Cardiac muscle cell (in vitro differentiated cells and primary cell): Measurements from ENCODE around the gene TOX2. TPM values are rescaled to one million over a fixed set of nuclear protein-coding genes. Genes with fewer than 3 reads are reported as not detected.

Experiments
- DNase-seq, 2 donors: peaks; one replicate each; pipeline versions ENCODE4 v3.0.0 to v3.0.0-alpha.2; 2010 to 2017; ENCODE audit warnings: low read depth in 1 of 2, low spot score in 1 of 2
- H3K27ac ChIP-seq: fragments of 200-600 bp; sonication (generic); 2 replicates; pipeline ENCODE4 v1.5.1; 2016
- H3K27me3 ChIP-seq: fragments of 200-600 bp; sonication (generic); 2 replicates; pipeline ENCODE4 v1.6.0; 2016; ENCODE audit warnings: control low read depth
- H3K36me3 ChIP-seq: fragments of 200-600 bp; sonication (generic); 2 replicates; pipeline ENCODE4 v1.5.1; 2016; ENCODE audit warnings: control low read depth
- H3K4me1 ChIP-seq: fragments of 200-600 bp; sonication (generic); 2 replicates; pipeline ENCODE4 v1.8.1; 2017; ENCODE audit warnings: low read depth, mild to moderate bottlenecking, mixed run types
- H3K4me3 ChIP-seq: fragments of 200-600 bp; sonication (generic); 2 replicates; pipeline ENCODE4 v1.5.1; 2016; ENCODE audit warnings: mild to moderate bottlenecking
- H3K9me3 ChIP-seq: fragments of 200-600 bp; sonication (generic); 2 replicates; pipeline ENCODE4 v1.5.1; 2017; ENCODE audit warnings: low read depth, mild to moderate bottlenecking, control low read depth
- polyA plus RNA-seq: library from polyadenylated mRNA; unstranded; fragments of >200 nt; fragmentation: Nextera tagmentation; extraction: Ambion mirVana; gene quantifications from 2 replicates; pipeline ENCODE4 v1.2.1, GENCODE V29; 2016
- total RNA-seq: library from RNA; depleted of rRNA; stranded (reverse); fragments of >200 nt; gene quantifications from 2 replicates; pipeline ENCODE4 v1.2.3, GENCODE V29; 2016
- TF ChIP-seq, protein P1 (sequence below): IDR thresholded peaks from 2 replicates; pipeline ENCODE4 v1.5.1; 2012; ENCODE audit warnings: low read depth, mild to moderate bottlenecking, low read length

Gene TOX2
- total and polyA plus RNA-seq, 2 experiments from 2014 or later: 0.09 to 0.32 TPM

DNA sequence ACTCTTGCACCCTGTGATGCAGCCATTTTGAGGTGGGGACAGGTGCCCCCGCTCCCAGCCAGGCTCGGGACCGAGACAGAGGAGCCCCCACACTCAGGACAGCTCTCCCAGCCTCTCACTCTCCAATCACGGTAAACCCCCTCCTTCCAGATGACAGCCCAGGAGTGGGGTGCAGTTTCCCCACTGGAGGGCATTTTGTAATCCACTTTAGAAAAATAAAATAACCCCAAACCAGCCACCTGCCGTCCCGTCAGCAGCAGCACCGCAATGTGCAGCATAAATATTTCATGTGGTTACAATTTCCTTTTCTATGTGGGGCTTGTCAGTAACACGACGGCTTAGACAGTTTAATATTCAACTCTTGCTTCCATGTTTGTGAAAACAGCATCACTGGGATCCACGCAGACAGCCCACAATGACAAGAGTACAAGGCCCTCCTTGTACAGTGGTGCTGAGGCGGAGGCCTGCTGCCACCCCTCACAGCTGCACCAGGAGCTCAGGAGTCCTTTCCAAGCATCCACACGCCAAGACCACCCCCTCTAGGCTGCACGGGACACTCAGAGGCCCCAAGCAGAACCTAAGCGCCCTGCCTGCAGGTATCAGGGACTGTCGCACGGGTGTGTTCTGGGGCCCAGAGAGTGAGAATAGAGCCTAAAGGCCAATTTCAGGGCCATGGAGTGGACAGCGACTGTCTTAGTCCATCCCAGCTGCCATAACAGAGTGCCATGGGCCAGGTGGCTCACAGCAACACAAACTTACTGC, 155.7 kb downstream of the TOX2 start:
- DNase-seq: no peak
- no peaks in the 10 kb centered on the region for H3K27me3 ChIP-seq
- TF ChIP-seq, protein P1, sequence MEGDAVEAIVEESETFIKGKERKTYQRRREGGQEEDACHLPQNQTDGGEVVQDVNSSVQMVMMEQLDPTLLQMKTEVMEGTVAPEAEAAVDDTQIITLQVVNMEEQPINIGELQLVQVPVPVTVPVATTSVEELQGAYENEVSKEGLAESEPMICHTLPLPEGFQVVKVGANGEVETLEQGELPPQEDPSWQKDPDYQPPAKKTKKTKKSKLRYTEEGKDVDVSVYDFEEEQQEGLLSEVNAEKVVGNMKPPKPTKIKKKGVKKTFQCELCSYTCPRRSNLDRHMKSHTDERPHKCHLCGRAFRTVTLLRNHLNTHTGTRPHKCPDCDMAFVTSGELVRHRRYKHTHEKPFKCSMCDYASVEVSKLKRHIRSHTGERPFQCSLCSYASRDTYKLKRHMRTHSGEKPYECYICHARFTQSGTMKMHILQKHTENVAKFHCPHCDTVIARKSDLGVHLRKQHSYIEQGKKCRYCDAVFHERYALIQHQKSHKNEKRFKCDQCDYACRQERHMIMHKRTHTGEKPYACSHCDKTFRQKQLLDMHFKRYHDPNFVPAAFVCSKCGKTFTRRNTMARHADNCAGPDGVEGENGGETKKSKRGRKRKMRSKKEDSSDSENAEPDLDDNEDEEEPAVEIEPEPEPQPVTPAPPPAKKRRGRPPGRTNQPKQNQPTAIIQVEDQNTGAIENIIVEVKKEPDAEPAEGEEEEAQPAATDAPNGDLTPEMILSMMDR: no peak

GRCh38 chr20:44071057-44071456, 156.4 kb downstream of the TOX2 start:
- TF ChIP-seq, protein P1: no peak
- H3K27ac ChIP-seq: no peak overlapping the region

More for the DNA sequence above, 155.7 kb downstream of the TOX2 start:
- Histone ChIP-seq H3K9me3 (no peaks in the 10 kb centered on the region), H3K27ac (no peak overlapping the region), H3K36me3 (no peaks in the 10 kb centered on the region), H3K4me1 (no peaks in the 10 kb centered on the region), H3K4me3 (no peak overlapping the region)

GRCh38 chr20:44071526-44072111, 157.0 kb downstream of the TOX2 start:
- no peak overlapping the region for H3K4me3 ChIP-seq
- H3K27me3 ChIP-seq: no peaks in the 10 kb centered on the region
- H3K36me3 ChIP-seq: no peaks in the 10 kb centered on the region
- DNase-seq: no peak
- no peaks in the 10 kb centered on the region for H3K9me3 ChIP-seq
- H3K4me1 ChIP-seq: no peaks in the 10 kb centered on the region
- H3K27ac ChIP-seq: no peak overlapping the region
- TF ChIP-seq, protein P1: no peak

More at GRCh38 chr20:44071057-44071456, 156.4 kb downstream of the TOX2 start:
- no peak overlapping the region for H3K4me3 ChIP-seq
- no peak for DNase-seq
- no peaks in the 10 kb centered on the region for H3K9me3 ChIP-seq
- H3K27me3 ChIP-seq: no peaks in the 10 kb centered on the region
- H3K4me1 ChIP-seq: no peaks in the 10 kb centered on the region
- no peaks in the 10 kb centered on the region for H3K36me3 ChIP-seq

GRCh38 chr20:44072384-44072783, 157.7 kb downstream of the TOX2 start:
- TF ChIP-seq, protein P1: no peak
- no peak for DNase-seq
- Histone ChIP-seq H3K36me3 (no peaks in the 10 kb centered on the region), H3K4me3 (no peak overlapping the region), H3K4me1 (no peaks in the 10 kb centered on the region), H3K27me3 (no peaks in the 10 kb centered on the region), H3K27ac (no peak overlapping the region), H3K9me3 (no peaks in the 10 kb centered on the region)

GRCh38 chr20:44073011-44073674, 158.5 kb downstream of the TOX2 start:
- no peak for DNase-seq
- TF ChIP-seq, protein P1: no peak

More at GRCh38 chr20:44073011-44073674, 158.5 kb downstream of the TOX2 start:
- H3K36me3 ChIP-seq: no peaks in the 10 kb centered on the region
- no peaks in the 10 kb centered on the region for H3K9me3 ChIP-seq
- H3K4me1 ChIP-seq: no peaks in the 10 kb centered on the region
- H3K27me3 ChIP-seq: no peaks in the 10 kb centered on the region
- no peak overlapping the region for H3K27ac ChIP-seq
- H3K4me3 ChIP-seq: no peak overlapping the region
